GM12878 (cell line): ENCODE data around the gene TEX264. TPM values are rescaled to one million over a fixed set of nuclear protein-coding genes. Genes with fewer than 3 reads are reported as not detected.

ENCODE experiments used
- ATAC-seq: fragments of 200-7000 bp; cut with Tn5 transposase; 3 replicates; pipeline ENCODE4 v1.9.1; 2020; ENCODE audit warnings: mild to moderate bottlenecking, moderate library complexity
- BruUV-seq: library from RNA; stranded (reverse); fragments of 400-500 nt; replicated peaks from 2 replicates; lab custom pipeline; 2021; lab: Mats Ljungman, UMichigan
- CTCF ChIA-PET: fragments of 300-600 bp; sonication (Branson Sonifier 250); formaldehyde crosslinking; extraction: SDS; loops from one replicate; lab custom pipeline; 2021; ENCODE audit warnings: inconsistent platforms; lab: Yijun Ruan, JAX
- POLR2A ChIA-PET: fragments of 350-600 bp; formaldehyde crosslinking; extraction: SDS; loops from one replicate; lab custom pipeline; 2021; ENCODE audit warnings: inconsistent platforms; lab: Charles Lee
- RAD21 ChIA-PET: fragments of 300-600 bp; sonication (Branson Sonifier 250); formaldehyde crosslinking; loops from one replicate; lab custom pipeline; 2023; ENCODE audit warnings: antibody characterized with exemption; ENCODE audit not compliant: unreplicated experiment; lab: Charles Lee
- SMC1A ChIA-PET: fragments of 300-600 bp; sonication (Branson Sonifier 250); formaldehyde crosslinking; loops from one replicate; lab custom pipeline; 2023; ENCODE audit not compliant: unreplicated experiment, uncharacterized antibody; lab: Charles Lee
- DNase-seq: peaks from one replicate; pipeline ENCODE4 v3.0.0-alpha.2; 2011; ENCODE audit warnings: low read depth, low spot score
- FAIRE-seq: peaks from 3 replicates; lab custom pipeline; 2011; peaks lifted over from hg19 to GRCh38; lab: Jason Lieb, UNC
- H2AFZ ChIP-seq: 2 replicates; pipeline ENCODE4 v1.6.0; 2011; ENCODE audit warnings: low read depth, low read length, control low read depth; ENCODE audit not compliant: control insufficient read depth
- H3K27ac ChIP-seq: 2 replicates; pipeline ENCODE4 v1.5.1; 2011; ENCODE audit warnings: control low read depth; ENCODE audit not compliant: control insufficient read depth, insufficient read depth
- H3K27me3 ChIP-seq, 2 experiments: replicated peaks in 1 of 2; 2 replicates each; pipeline versions ENCODE4 v1.6.0 to v1.6.1; 2011; ENCODE audit warnings: low read length in 1 of 2; ENCODE audit not compliant: control insufficient read depth in 2 of 2, insufficient read depth in 2 of 2
- H3K36me3 ChIP-seq, 2 experiments: 2 replicates each; pipeline ENCODE4 v1.5.1; 2011; ENCODE audit warnings: low read length in 1 of 2; ENCODE audit not compliant: control insufficient read depth in 2 of 2, insufficient read depth in 2 of 2
- H3K4me1 ChIP-seq: 2 replicates; pipeline ENCODE4 v1.6.1; 2011; ENCODE audit warnings: mild to moderate bottlenecking, low read length, moderate library complexity, mixed read lengths; ENCODE audit not compliant: control insufficient read depth, insufficient read depth
- H3K4me2 ChIP-seq: 2 replicates; pipeline ENCODE4 v1.6.0; 2011; ENCODE audit warnings: control low read depth; ENCODE audit not compliant: control insufficient read depth, insufficient read depth
- H3K4me3 ChIP-seq: fragments of 200-600 bp; sonication (generic); 2 replicates; pipeline ENCODE4 v1.5.1; 2016
- H3K79me2 ChIP-seq: 2 replicates; pipeline ENCODE4 v1.6.0; 2011; ENCODE audit warnings: low read length; ENCODE audit not compliant: control insufficient read depth, insufficient read depth
- H3K9ac ChIP-seq: 2 replicates; pipeline ENCODE4 v1.8.0; 2011; ENCODE audit warnings: low read length, control low read depth, mixed read lengths; ENCODE audit not compliant: control insufficient read depth, insufficient read depth
- H3K9me3 ChIP-seq: replicated peaks from 3 replicates; pipeline ENCODE4 v1.5.1; 2011; ENCODE audit warnings: mild to moderate bottlenecking, low read length; ENCODE audit not compliant: control insufficient read depth, insufficient read depth
- H4K20me1 ChIP-seq: 2 replicates; pipeline ENCODE4 v1.6.0; 2011; ENCODE audit not compliant: control insufficient read depth, insufficient read depth
- DPF2 ChIP-seq: fragments of 450-650 bp; IDR thresholded peaks from 2 replicates; pipeline ENCODE4 v1.6.1; 2017; ENCODE audit warnings: mild to moderate bottlenecking
- FOXK2 ChIP-seq: fragments of 450-650 bp; IDR thresholded peaks from 2 replicates; pipeline ENCODE4 v1.6.1; 2017; ENCODE audit warnings: mild to moderate bottlenecking, moderate library complexity
- KDM1A ChIP-seq: fragments of 200-600 bp; sonication (generic); IDR thresholded peaks from 2 replicates; pipeline ENCODE4 v1.6.1; 2016; ENCODE audit warnings: borderline replicate concordance
- MEF2B ChIP-seq: fragments of 450-650 bp; IDR thresholded peaks from 2 replicates; pipeline ENCODE4 v1.6.1; 2018; ENCODE audit warnings: mild to moderate bottlenecking, moderate library complexity; ENCODE audit not compliant: partially characterized antibody, poor library complexity, severe bottlenecking
- MYB ChIP-seq: fragments of 150-350 bp; IDR thresholded peaks from 2 replicates; pipeline ENCODE4 v1.6.1; 2014; ENCODE audit warnings: mild to moderate bottlenecking, low read depth, low read length, borderline replicate concordance
- MYC ChIP-seq: IDR thresholded peaks from 2 replicates; pipeline ENCODE4 v1.6.1; 2011; ENCODE audit warnings: mild to moderate bottlenecking, low read length, moderate library complexity, inconsistent platforms; ENCODE audit not compliant: insufficient read depth, insufficient replicate concordance, insufficient read length, severe bottlenecking
- NFYB ChIP-seq: IDR thresholded peaks from 2 replicates; pipeline ENCODE4 v1.6.1; 2011; ENCODE audit warnings: low read depth, mild to moderate bottlenecking, low read length, improper control_type of control experiment, moderate library complexity; ENCODE audit not compliant: insufficient read depth
- PAX8 ChIP-seq: fragments of 450-650 bp; IDR thresholded peaks from 2 replicates; pipeline ENCODE4 v1.6.1; 2017; ENCODE audit warnings: mild to moderate bottlenecking, moderate library complexity
- RELA ChIP-seq: fragments of 450-650 bp; IDR thresholded peaks from 2 replicates; pipeline ENCODE4 v1.8.0; 2014; ENCODE audit warnings: borderline replicate concordance; ENCODE audit not compliant: partially characterized antibody
- STAT3 ChIP-seq: IDR thresholded peaks from 2 replicates; pipeline ENCODE4 v1.6.1; 2011; ENCODE audit warnings: low read depth, low read length, improper control_type of control experiment
- WGBS: methylation state at CpG from one replicate; pipeline ENCODE4 v1.1.6; 2016; ENCODE audit warnings: low lambda C conversion rate; ENCODE audit not compliant: insufficient replicate concordance, insufficient coverage; ENCODE audit errors: missing lambda C conversion rate; 5-methylcytosine and 5-hydroxymethylcytosine counted together
- in situ Hi-C: fragments of 300-500 bp; cut with MboI; formaldehyde crosslinking; loops from 9 replicates; pipeline ENCODE4 v1.14.3; 2018; ENCODE audit warnings: mixed read lengths
- intact Hi-C: fragments of 100-400 bp; cut with micrococcal nuclease; formaldehyde crosslinking; loops from one replicate; pipeline ENCODE4 v1.14.2; 2022; ENCODE audit not compliant: unreplicated experiment
- polyA plus RNA-seq, 11 experiments: library from polyadenylated mRNA; depleted of rRNA in 4 of 11; unstranded in 6 of 11; stranded (reverse) in 5 of 11; fragments of >200 nt; fragmentation: Nextera tagmentation in 4 of 11; fragmentation: Illumina TruSeq in 1 of 11; extraction: Ambion mirVana in 4 of 11; extraction: Trizol in 1 of 11; gene quantifications; 1 replicate in 1 of 11; 2 replicates in 10 of 11; pipeline versions ENCODE4 v1.2.1 to v1.2.3, GENCODE V29; 2011 to 2016; ENCODE audit warnings: inconsistent platforms in 2 of 11, missing spikeins in 2 of 11, low read depth in 1 of 11
- total RNA-seq, 4 experiments: library from RNA; depleted of rRNA in 3 of 4; stranded (reverse); fragments of >200 nt in 3 of 4; fragmentation: Illumina TruSeq in 1 of 4; extraction: Trizol in 1 of 4; gene quantifications; 2 replicates each; pipeline versions ENCODE4 v1.2.1 to v1.2.3, GENCODE V29; 2013 to 2021
- TF ChIP-seq, protein P1 (sequence below): fragments of 450-650 bp; IDR thresholded peaks from 2 replicates; pipeline ENCODE4 v1.6.1; 2017; ENCODE audit warnings: low read depth, mild to moderate bottlenecking, moderate library complexity
- TF ChIP-seq, protein P2 (sequence below): fragments of 450-650 bp; IDR thresholded peaks from 2 replicates; pipeline ENCODE4 v1.6.1; 2017; ENCODE audit warnings: mild to moderate bottlenecking, moderate library complexity
- TF ChIP-seq, protein P3 (sequence below): IDR thresholded peaks from 2 replicates; pipeline ENCODE4 v1.6.1; 2012; ENCODE audit warnings: low read depth, low read length, improper control_type of control experiment
- TF ChIP-seq, protein P4 (sequence below): IDR thresholded peaks from 2 replicates; pipeline ENCODE4 v1.6.1; 2012; ENCODE audit warnings: low read depth, low read length, improper control_type of control experiment

Gene TEX264
- total and polyA plus RNA-seq, 10 of the 15 experiments (the other 5 are each of a cell fraction or from before 2014, with no cell fraction given) = 3.6 to 63.0 (median 52.4) TPM

DNA sequence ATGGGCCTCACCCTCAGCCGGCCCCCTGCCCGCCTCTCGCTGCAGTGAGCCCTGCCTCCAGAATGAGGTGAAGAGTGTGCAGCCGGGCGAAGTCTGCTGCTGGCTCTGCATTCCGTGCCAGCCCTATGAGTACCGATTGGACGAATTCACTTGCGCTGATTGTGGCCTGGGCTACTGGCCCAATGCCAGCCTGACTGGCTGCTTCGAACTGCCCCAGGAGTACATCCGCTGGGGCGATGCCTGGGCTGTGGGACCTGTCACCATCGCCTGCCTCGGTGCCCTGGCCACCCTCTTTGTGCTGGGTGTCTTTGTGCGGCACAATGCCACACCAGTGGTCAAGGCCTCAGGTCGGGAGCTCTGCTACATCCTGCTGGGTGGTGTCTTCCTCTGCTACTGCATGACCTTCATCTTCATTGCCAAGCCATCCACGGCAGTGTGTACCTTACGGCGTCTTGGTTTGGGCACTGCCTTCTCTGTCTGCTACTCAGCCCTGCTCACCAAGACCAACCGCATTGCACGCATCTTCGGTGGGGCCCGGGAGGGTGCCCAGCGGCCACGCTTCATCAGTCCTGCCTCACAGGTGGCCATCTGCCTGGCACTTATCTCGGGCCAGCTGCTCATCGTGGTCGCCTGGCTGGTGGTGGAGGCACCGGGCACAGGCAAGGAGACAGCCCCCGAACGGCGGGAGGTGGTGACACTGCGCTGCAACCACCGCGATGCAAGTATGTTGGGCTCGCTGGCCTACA lies 44.4 kb downstream of the TEX264 start:
- H3K27ac ChIP-seq = no peak overlapping the region
- CTCF ChIA-PET = interaction anchor here (0.6 to 5.6 kb wide), 4 partner anchors 84 to 283 kb away, joined by 3 to 116 read pairs (median 5); partner anchors contain the start of gene DCAF1
- intact Hi-C loops (no loop called here), in situ Hi-C loops (no loop called here)
- SMC1A ChIA-PET = interaction anchor here (0.9 to 1.7 kb wide), 2 partner anchors 83 to 85 kb away, joined by 3 to 4 read pairs; no protein-coding TSS in a partner anchor
- no peaks in the 10 kb centered on the region for H3K36me3 ChIP-seq
- POLR2A ChIA-PET = no interaction called here
- no peak overlapping the region for H3K4me3 ChIP-seq
- H3K4me2 ChIP-seq = no peak overlapping the region
- DNase-seq (no peak), ATAC-seq (no peak), FAIRE-seq (no peak)
- H4K20me1 ChIP-seq = no peaks in the 10 kb centered on the region
- no peaks in the 10 kb centered on the region for H3K79me2 ChIP-seq
- H3K4me1 ChIP-seq = no peaks in the 10 kb centered on the region
- RAD21 ChIA-PET = no interaction called here
- no TSS peak for BruUV-seq
- no peak overlapping the region for H3K9ac ChIP-seq
- H3K9me3 ChIP-seq = no peaks in the 10 kb centered on the region
- H3K27me3 ChIP-seq = no peaks in the 10 kb centered on the region
- no peak overlapping the region for H2AFZ ChIP-seq
- 61% methylated on average over 36 of the region's 36 CpGs for WGBS
- TF ChIP-seq, protein P1, sequence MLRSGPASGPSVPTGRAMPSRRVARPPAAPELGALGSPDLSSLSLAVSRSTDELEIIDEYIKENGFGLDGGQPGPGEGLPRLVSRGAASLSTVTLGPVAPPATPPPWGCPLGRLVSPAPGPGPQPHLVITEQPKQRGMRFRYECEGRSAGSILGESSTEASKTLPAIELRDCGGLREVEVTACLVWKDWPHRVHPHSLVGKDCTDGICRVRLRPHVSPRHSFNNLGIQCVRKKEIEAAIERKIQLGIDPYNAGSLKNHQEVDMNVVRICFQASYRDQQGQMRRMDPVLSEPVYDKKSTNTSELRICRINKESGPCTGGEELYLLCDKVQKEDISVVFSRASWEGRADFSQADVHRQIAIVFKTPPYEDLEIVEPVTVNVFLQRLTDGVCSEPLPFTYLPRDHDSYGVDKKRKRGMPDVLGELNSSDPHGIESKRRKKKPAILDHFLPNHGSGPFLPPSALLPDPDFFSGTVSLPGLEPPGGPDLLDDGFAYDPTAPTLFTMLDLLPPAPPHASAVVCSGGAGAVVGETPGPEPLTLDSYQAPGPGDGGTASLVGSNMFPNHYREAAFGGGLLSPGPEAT = no peak
- TF ChIP-seq RELA (no peak), FOXK2 (no peak), KDM1A (no peak), STAT3 (no peak), MEF2B (no peak), DPF2 (no peak), PAX8 (no peak), NFYB (no peak), MYB (no peak), MYC (no peak)
- TF ChIP-seq, protein P2, sequence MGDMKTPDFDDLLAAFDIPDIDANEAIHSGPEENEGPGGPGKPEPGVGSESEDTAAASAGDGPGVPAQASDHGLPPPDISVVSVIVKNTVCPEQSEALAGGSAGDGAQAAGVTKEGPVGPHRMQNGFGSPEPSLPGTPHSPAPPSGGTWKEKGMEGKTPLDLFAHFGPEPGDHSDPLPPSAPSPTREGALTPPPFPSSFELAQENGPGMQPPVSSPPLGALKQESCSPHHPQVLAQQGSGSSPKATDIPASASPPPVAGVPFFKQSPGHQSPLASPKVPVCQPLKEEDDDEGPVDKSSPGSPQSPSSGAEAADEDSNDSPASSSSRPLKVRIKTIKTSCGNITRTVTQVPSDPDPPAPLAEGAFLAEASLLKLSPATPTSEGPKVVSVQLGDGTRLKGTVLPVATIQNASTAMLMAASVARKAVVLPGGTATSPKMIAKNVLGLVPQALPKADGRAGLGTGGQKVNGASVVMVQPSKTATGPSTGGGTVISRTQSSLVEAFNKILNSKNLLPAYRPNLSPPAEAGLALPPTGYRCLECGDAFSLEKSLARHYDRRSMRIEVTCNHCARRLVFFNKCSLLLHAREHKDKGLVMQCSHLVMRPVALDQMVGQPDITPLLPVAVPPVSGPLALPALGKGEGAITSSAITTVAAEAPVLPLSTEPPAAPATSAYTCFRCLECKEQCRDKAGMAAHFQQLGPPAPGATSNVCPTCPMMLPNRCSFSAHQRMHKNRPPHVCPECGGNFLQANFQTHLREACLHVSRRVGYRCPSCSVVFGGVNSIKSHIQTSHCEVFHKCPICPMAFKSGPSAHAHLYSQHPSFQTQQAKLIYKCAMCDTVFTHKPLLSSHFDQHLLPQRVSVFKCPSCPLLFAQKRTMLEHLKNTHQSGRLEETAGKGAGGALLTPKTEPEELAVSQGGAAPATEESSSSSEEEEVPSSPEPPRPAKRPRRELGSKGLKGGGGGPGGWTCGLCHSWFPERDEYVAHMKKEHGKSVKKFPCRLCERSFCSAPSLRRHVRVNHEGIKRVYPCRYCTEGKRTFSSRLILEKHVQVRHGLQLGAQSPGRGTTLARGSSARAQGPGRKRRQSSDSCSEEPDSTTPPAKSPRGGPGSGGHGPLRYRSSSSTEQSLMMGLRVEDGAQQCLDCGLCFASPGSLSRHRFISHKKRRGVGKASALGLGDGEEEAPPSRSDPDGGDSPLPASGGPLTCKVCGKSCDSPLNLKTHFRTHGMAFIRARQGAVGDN = no peak
- TF ChIP-seq, protein P3, sequence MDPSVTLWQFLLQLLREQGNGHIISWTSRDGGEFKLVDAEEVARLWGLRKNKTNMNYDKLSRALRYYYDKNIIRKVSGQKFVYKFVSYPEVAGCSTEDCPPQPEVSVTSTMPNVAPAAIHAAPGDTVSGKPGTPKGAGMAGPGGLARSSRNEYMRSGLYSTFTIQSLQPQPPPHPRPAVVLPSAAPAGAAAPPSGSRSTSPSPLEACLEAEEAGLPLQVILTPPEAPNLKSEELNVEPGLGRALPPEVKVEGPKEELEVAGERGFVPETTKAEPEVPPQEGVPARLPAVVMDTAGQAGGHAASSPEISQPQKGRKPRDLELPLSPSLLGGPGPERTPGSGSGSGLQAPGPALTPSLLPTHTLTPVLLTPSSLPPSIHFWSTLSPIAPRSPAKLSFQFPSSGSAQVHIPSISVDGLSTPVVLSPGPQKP = no peak
- TF ChIP-seq, protein P4, sequence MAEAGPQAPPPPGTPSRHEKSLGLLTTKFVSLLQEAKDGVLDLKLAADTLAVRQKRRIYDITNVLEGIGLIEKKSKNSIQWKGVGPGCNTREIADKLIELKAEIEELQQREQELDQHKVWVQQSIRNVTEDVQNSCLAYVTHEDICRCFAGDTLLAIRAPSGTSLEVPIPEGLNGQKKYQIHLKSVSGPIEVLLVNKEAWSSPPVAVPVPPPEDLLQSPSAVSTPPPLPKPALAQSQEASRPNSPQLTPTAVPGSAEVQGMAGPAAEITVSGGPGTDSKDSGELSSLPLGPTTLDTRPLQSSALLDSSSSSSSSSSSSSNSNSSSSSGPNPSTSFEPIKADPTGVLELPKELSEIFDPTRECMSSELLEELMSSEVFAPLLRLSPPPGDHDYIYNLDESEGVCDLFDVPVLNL = no peak
